GM12864 (cell line): ENCODE measurements around the gene OGFOD1.

Source experiments
- DNase-seq: peaks from one replicate; pipeline ENCODE4 v3.0.0-alpha.2; 2011; ENCODE audit warnings: low read depth
- H3K4me3 ChIP-seq: 2 replicates; pipeline ENCODE4 v1.5.1; 2011; ENCODE audit warnings: mild to moderate bottlenecking, low read depth, low read length, control low read depth
- TF ChIP-seq, protein P1 (sequence below): IDR thresholded peaks from 2 replicates; pipeline ENCODE4 v1.5.1; 2011; ENCODE audit warnings: low read depth, mild to moderate bottlenecking, moderate library complexity, low read length, control low read depth, inconsistent platforms; ENCODE audit errors: missing control alignments

OGFOD1 gene

DNA sequence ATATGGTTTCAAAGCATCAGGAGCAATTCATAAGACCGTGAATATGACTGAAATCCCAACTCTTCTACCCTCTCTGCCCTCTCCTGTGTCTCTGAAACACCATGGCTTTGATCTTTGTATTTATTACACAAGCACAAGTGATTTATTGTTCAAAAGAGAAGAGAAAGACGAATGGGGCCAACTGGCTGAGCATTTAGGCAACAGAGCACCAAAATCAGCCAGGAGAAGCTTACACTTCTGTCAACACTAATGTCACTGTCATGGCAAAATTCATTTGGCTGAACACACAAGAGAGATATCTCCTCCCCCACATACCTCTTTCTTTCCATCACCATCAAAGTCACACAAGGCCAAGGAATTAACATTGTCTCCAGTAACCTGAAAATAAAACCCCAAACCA lies 59.2 kb downstream of the OGFOD1 start:
- DNase-seq, result no peak
- H3K4me3 ChIP-seq, result no peak overlapping the region
- TF ChIP-seq, protein P1, sequence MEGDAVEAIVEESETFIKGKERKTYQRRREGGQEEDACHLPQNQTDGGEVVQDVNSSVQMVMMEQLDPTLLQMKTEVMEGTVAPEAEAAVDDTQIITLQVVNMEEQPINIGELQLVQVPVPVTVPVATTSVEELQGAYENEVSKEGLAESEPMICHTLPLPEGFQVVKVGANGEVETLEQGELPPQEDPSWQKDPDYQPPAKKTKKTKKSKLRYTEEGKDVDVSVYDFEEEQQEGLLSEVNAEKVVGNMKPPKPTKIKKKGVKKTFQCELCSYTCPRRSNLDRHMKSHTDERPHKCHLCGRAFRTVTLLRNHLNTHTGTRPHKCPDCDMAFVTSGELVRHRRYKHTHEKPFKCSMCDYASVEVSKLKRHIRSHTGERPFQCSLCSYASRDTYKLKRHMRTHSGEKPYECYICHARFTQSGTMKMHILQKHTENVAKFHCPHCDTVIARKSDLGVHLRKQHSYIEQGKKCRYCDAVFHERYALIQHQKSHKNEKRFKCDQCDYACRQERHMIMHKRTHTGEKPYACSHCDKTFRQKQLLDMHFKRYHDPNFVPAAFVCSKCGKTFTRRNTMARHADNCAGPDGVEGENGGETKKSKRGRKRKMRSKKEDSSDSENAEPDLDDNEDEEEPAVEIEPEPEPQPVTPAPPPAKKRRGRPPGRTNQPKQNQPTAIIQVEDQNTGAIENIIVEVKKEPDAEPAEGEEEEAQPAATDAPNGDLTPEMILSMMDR, result no peak

DNA sequence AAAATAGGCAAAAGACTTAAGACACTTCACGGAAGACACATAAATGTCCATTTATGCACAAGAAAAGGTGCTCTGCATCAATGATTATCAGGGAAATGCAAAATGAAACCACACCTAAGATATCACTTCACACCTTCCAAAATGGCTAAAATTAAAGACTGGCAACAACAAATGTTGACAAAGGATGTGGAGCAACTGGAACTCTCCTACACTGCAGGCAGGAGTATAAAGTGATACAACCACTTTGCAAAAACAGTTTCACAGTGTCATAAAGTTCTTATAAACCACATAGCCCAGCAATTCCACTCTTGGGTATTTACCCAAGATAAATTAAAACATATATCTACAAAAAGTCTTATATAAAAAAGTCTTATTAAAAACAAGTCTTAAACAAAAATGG lies 60.7 kb downstream of the OGFOD1 start:
- DNase-seq, result no peak
- no peak overlapping the region for H3K4me3 ChIP-seq
- TF ChIP-seq, protein P1, result no peak

DNA sequence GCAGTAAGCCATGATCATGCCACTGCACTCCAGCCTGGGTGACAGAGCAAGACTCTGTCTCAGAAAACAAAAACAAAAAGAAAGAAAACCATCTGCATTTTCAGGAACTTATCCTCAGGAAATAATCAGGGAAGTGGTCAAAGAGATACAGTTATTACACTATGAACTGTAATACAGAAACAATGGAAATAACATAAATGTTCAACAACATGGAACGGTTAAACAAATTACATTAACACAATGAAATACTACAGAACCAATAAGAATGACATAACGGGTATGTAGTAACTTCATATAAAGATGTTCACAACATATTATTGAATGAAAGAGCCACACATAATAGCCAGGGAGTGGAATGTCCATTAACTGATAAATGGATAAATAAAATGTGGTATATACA lies 61.7 kb downstream of the OGFOD1 start:
- H3K4me3 ChIP-seq, result no peak overlapping the region
- no peak for DNase-seq
- TF ChIP-seq, protein P1, result no peak

DNA sequence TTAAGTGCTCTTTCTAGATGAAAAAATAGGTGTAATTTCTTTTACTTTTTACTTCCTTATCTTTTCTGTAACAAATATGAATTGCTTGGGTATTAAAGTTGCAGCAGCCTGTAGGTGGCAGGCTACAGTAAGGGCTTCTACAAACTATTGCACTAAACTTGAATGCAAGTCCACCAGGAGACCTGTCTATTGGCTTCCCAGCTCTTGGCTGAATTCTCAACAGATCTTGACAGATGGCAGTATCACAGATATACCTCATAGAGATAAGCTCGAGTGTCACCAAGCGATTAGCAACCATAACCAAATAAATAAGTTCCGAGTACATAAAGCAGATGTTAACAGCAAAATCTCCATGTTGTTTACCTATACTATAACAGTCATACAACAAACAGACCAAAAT lies 62.6 kb downstream of the OGFOD1 start:
- peak; percentile 21 for DNase-seq
- no peak overlapping the region for H3K4me3 ChIP-seq
- TF ChIP-seq, protein P1, result peak; percentile 63

DNA sequence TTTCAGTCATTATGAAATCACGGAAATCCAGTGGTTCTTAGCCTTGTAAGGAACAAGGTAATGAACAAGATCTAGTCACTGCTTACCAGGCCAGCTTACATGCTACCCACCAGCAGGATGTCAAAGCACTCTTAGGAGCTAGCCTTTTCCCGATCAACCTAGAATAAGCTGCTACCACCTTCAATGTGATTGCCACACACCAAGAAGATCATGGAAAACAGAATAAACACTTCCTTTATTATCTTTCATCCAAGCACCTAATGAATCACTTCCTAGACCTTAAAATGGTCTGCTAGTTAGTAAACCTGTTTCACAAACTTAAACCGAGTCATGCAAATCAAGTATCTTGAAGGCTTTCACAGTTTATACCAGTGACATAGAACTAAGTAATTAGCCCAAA lies 63.5 kb downstream of the OGFOD1 start:
- no peak for DNase-seq
- TF ChIP-seq, protein P1, result no peak
- no peak overlapping the region for H3K4me3 ChIP-seq

DNA sequence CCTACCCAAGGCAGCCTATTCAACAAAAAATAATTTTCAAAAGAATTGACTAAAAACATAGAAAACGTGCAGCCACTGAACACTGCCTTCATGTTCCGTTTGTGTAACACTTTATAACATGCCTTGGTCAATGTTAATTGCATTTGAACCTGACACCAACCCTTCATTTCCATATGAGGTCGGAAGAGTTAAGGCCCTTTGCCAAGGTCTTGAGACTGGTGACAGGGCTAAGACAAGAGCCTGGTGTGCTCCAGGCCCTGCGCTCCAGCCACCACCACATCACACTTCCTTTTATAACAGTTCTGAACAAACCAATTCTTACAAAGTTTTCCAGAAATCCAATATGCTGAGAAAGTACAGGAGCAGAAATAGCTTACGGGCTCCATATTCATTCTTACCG lies 64.3 kb downstream of the OGFOD1 start:
- no peak overlapping the region for H3K4me3 ChIP-seq
- TF ChIP-seq, protein P1, result no peak
- no peak for DNase-seq

DNA sequence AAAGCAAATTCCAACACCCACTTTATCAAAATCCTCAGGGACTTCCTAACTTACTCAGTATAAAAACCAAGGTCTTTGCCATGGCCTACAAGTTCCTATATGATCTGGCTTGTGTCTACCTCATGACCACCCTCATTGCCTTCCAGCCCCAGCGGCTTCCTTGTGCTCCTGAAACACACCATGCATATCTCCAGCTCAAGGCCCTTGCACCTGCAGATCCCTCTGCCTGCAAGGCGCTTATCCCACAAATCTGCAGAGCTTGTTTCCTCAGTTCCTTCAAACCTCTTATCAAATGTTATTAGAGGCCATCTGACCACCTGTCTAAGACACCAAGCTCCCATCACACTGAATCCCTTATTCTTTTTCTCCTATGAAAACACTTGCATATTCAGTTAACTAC lies 65.9 kb downstream of the OGFOD1 start:
- no peak for DNase-seq
- no peak overlapping the region for H3K4me3 ChIP-seq
- TF ChIP-seq, protein P1, result no peak
